GM19468 (cell line): Measurements from ENCODE around the gene CHD6.

Source experiments
- ATAC-seq: cut with Tn5 transposase; IDR thresholded peaks from one replicate; pipeline ENCODE4 v1.9.1; 2021; ENCODE audit warnings: mild to moderate bottlenecking, moderate library complexity, moderate number of reproducible peaks; ENCODE audit not compliant: unreplicated experiment; ENCODE audit errors: extremely low read depth

CHD6 gene

GRCh38 chr20:41622584-41622983 lies 4.4 kb upstream of the CHD6 start:
- ATAC-seq, result no peak

GRCh38 chr20:41621971-41622370 lies 3.8 kb upstream of the CHD6 start:
- no peak for ATAC-seq

GRCh38 chr20:41621421-41621820 lies 3.2 kb upstream of the CHD6 start:
- no peak for ATAC-seq

DNA sequence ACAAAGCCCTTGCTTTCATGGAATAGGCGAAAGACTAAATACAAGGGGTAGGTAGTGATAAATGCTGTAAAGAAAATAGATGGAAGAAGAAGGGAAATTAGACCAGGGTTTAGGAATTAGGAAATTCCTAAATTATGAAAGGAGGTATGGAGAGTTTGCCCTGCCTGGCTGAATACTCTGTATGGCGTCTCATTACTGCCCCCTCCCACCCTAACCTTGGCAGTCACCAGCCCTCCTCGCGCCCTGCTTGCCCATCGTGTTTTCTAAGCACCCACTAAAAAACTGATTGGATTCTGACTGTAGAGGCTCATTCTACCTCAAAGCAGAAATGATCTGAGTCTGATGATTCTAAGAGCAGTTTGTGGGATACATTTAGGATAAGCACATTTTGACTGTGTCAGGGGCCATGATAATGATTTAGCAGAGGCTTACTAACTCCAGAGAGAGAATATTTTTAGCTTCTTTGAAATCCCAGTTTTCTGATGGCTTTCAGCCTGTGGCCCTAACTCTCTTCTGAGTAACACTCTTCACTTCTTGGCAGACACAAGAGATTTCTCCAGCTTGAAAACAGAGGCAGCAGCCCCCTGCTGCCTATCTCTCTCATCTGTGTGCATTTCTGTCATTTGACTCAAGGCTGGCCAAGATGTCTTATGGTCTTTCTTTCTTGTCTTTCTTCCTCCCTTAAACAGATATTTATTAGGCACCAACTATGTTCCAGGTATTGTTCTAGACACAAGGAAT lies 1.4 kb upstream of the CHD6 start:
- no peak for ATAC-seq

DNA sequence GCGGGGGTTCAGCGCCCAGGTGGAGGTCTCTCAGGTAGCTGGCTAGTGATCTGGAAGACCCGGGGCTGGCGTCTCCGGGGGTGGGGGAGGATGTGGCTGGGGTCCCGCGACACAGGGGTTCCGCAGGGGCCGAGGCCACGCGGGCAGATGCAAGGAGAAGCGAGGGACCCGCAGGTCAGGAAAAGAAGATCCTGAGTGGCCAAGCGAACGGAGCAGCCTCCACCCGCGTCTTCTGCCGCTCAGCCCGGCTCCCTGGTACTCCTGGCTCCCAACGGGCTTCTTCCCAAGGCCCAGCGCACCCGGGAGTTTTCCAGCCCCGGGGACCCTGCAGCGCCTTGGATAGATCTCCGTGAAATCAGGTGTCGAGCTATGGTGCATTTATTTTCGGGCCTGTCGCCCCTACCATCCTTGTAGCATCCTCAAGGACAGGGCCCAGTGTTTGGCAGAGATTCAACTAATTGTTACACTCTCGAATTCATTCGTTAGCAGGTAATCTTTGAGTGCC lies 682 bp upstream of the CHD6 start:
- no peak for ATAC-seq

GRCh38 chr20:41617059-41617901 lies 897 bp downstream of the CHD6 start:
- no peak for ATAC-seq

DNA sequence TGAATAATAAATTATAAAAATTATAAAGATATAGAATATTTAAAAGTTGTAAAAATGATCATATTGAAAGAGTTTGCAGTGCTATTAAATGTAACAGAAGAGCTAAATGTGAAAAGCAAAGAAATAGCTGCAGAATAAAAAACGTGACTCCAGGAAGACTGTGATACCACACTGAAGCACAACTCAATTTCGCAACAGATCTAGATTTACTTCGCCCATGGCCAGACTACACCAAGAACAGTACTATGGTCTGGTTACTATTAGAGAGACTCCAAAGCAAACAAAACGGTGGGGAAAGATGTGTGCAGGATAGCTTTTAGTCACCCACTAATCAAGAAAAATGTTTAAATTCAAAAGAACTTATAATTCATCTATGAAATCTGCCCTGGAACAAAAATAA lies 1.9 kb downstream of the CHD6 start:
- no peak for ATAC-seq

- ATAC-seq, result no peak
Observed at GRCh38 chr20:41615676-41616075, 2.5 kb downstream of the CHD6 start.

DNA sequence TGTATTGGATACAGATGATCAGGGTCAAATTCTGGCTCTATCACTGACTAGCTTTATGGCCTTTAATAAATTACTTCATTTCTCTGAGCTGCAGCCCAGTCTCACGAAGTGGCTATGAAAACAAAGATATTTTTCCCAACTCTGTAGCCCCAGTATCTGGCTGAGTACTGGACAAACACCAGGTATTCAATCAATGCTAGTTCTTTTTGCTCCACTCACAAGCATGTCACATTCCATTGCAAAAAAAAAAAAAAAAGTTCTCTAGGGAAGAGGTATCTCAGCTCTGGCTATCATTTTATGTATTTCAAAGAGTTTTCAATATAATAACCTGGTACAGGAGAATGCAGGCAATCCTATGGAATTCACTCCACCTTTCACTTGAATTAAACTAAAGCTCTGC lies 3.1 kb downstream of the CHD6 start:
- ATAC-seq, result no peak

DNA sequence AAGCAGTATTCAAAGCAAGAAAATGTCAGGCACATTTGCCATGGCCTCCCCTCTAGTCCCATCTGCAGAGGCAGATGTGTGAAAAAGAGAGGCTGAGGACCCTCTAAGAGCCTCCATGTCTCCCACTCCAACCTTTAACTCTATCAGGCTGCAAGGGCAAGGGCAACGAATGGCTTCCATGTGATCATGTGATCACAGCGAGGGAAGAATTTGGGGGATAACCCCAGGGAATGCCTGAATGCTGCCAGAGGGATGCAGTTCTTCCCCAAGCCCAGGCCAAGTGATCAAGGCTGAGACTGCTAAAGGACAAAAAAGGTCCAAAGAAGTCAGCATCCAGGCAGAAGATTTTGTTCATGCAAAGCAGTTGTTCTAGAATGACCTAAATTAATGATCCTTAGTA lies 4.9 kb downstream of the CHD6 start:
- no peak for ATAC-seq

- no peak for ATAC-seq
Observed at GRCh38 chr20:41609474-41609873, 8.7 kb downstream of the CHD6 start.

DNA sequence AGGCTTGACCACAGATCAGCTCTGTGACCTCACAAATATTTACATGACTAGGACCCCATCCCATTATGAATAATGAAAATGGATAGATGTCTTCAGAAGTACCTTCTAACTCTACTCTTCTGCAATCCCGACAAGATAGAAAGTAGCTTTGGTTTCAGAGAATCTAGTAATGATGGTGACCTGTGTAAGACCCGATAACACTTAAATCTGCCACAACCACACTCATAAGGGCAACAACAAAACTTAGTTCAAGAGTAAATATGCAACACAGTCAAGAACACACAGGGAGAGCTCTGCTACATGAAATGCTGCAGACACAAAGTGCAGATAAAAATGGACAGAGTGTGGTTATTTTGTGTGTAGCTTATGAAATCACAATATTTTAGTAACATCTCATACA lies 9.6 kb downstream of the CHD6 start:
- no peak for ATAC-seq

- no peak for ATAC-seq
Observed at GRCh38 chr20:41607791-41608190, 10.4 kb downstream of the CHD6 start.

- ATAC-seq, result no peak
Observed at GRCh38 chr20:41604002-41604401, 14.2 kb downstream of the CHD6 start.

GRCh38 chr20:41601742-41602141 lies 16.4 kb downstream of the CHD6 start:
- no peak for ATAC-seq

DNA sequence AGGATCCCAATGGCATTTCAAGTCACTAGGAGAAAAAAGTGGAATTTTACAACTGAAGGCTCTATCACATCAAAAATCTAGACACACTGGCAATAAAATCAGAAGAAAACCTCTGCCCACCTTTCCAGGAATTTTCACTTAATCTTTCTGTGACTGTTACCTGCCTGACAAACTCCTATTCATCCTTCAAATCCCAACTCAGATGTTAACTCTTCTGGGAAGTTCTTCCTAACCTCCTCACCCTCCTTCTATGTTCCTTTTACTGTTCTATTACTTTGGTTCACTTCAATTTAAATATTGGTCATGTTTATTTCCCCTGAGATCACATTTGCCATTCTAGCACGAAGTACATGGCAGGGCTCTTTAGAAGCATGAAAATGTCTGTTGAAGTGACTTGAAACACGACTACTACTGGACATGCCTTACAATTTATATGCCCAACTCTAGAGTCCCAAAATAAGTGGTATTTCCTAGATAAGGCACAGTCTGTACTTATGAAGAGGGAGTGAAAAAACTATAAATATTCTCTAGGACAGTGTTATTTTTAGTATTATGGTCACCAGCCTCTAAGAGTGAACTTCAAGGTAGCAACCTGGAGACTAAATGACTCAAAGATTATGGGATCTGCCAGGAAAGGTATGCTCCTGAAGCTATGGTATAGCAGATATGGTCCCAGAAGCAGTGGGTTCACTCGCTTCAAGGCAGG lies 17.1 kb downstream of the CHD6 start:
- no peak for ATAC-seq

DNA sequence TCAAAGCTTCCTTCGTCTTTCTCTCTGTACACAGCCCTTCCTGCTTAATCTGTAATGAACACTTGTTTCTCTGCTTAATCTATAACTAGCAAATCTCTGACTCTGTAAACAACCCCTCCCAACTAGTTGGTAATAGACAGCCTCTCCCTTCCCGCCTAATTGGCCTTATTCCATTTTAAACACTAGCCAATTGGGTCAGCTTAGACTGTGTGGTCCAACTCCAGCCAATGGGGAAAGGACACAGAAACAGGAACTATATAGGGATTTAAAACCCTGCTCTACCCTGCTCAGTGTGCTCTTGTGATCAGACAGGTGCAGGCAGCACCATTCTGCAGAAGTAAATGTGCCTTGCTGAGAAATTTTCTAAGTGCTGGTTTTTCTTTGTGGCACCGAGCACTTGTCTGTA lies 18.5 kb downstream of the CHD6 start:
- ATAC-seq, result no peak

DNA sequence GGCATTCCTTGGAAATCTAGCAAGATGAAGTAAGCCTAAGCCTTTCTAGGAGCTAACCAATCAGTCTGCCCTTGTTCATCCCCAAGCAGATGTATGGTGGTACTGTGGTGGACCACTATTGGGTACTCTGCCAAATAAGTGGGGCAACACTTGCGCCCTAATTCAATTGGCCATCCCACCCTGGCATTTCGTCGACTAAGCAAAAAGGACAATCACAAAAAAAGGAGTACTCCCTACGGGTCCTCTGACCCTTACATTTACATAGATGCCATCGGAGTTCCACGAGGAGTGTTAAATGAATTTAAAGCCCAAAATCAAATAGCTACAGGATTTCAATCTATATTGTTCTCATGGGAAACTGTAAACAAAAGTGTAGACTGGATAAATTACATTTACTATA lies 19.5 kb downstream of the CHD6 start:
- no peak for ATAC-seq

GRCh38 chr20:41594514-41595322 lies 23.5 kb downstream of the CHD6 start:
- no peak for ATAC-seq
